Measurements from ENCODE around the gene NR2C2AP. TPM values are rescaled to one million over a fixed set of nuclear protein-coding genes. Genes with fewer than 3 reads are reported as not detected.

Gene NR2C2AP
- total RNA-seq, 1 experiment from 2014 or later, result 31.7 TPM

GRCh38 chr19:19230999-19231398 lies 27.8 kb upstream of the NR2C2AP start:
- Histone ChIP-seq H3K56ac (ENCODE audit: insufficient read length, low read depth, low read length) (no peak overlapping the region), H4K8ac (replicated peaks; ENCODE audit: insufficient read length, low read depth, low read length) (no peak overlapping the region)

More at GRCh38 chr19:19230999-19231398, 27.8 kb upstream of the NR2C2AP start:
- Histone ChIP-seq H2BK5ac (ENCODE audit: insufficient read length, low read length) (no peak overlapping the region), H2BK120ac (ENCODE audit: low read depth, low read length, poor library complexity, severe bottlenecking) (no peak overlapping the region), H2BK12ac (ENCODE audit: insufficient read length, low read depth, low read length) (no peak overlapping the region), H2BK20ac (ENCODE audit: low read depth, low read length, poor library complexity, severe bottlenecking) (no peak overlapping the region), H3K79me1 (ENCODE audit: insufficient read depth, low read depth, low read length, poor library complexity, severe bottlenecking) (no peaks in the 10 kb centered on the region), H3K23ac (ENCODE audit: insufficient read length, low read depth, low read length) (no peak overlapping the region), H3K14ac (ENCODE audit: insufficient read depth, low read length) (no peak overlapping the region), H2AK5ac (ENCODE audit: insufficient read length, low read length) (no peak overlapping the region), H4K5ac (ENCODE audit: insufficient read length, low read depth, low read length) (no peak overlapping the region), H3K27ac (ENCODE audit: insufficient read length, low read depth, low read length) (no peak overlapping the region), H3K18ac (ENCODE audit: insufficient read length, low read depth, low read length) (no peak overlapping the region), H2AFZ (ENCODE audit: low read length) (no peak overlapping the region), H3K27me3 (ENCODE audit: insufficient read depth, low read length) (no peaks in the 10 kb centered on the region), H3K4me2 (ENCODE audit: insufficient read depth, insufficient read length, low read length) (no peak overlapping the region), H3K23me2 (ENCODE audit: insufficient read length, low read depth, low read length, poor library complexity, severe bottlenecking) (no peaks in the 10 kb centered on the region), H3K79me2 (ENCODE audit: insufficient read depth, low read length) (no peaks in the 10 kb centered on the region), H3K4ac (ENCODE audit: low read depth, low read length) (no peak overlapping the region), H3K4me1 (ENCODE audit: insufficient read depth, low read length) (no peaks in the 10 kb centered on the region), H4K91ac (ENCODE audit: insufficient read length, low read depth, low read length) (no peak overlapping the region), H3K9me3 (ENCODE audit: control insufficient read depth, low read depth, low read length) (peaks cover 4% of the 10 kb centered on the region), H3T11ph (ENCODE audit: low read length) (no peak overlapping the region), H4K20me1 (ENCODE audit: control insufficient read depth, insufficient read depth, insufficient read length) (no peaks in the 10 kb centered on the region), H3K9ac (ENCODE audit: extremely low read depth, insufficient read length, low read length) (no peak overlapping the region), H2BK15ac (ENCODE audit: low read depth, low read length) (no peak overlapping the region)
- no CpG with 5 or more reads among the region's 9 CpGs for WGBS (ENCODE audit: extremely low coverage, insufficient read length, low lambda C conversion rate)
- TF ChIP-seq CTCF (conservative IDR thresholded peaks at IDR 0.05), result no peak
- Mint-ChIP-seq H3K27me3 (ENCODE audit: low read depth) (peaks cover 84% of the 10 kb centered on the region), H3K4me1 (no peaks in the 10 kb centered on the region; a peak in 1 of 4 replicates), H3K27ac (no peak overlapping the region), H3K36me3 (ENCODE audit: insufficient read depth in 1 of 3, low read depth in 3 of 3) (peaks cover 0 to 4% (median 3%) of the 10 kb centered on the region in 3 experiments; a peak in 3 of 7 replicates), H3K4me3 (no peak overlapping the region; a peak in 1 of 5 replicates), H3K9me3 (peaks cover 17 to 21% of the 10 kb centered on the region in 2 experiments)
- no peak for DNase-seq
